K562 (cell line): ENCODE data around the gene HTR3E. TPM values are rescaled to one million over a fixed set of nuclear protein-coding genes. Genes with fewer than 3 reads are reported as not detected.

ENCODE experiments used
- CBFA2T2 ChIP-seq: fragments of 450-650 bp; conservative IDR thresholded peaks from 2 replicates; pipeline ENCODE4 v1.6.1; 2017; ENCODE audit warnings: mild to moderate bottlenecking
- DMBX1 ChIP-seq: fragments of 250-450 bp; sonication (Bioruptor Pico); IDR thresholded peaks from 2 replicates; pipeline ENCODE4 v1.8.0; 2022; ENCODE audit warnings: inconsistent platforms, mild to moderate bottlenecking, moderate library complexity, borderline replicate concordance
- FOXA1 ChIP-seq: fragments of 450-650 bp; IDR thresholded peaks from 2 replicates; pipeline ENCODE4 v1.6.1; 2016; ENCODE audit warnings: mild to moderate bottlenecking, borderline replicate concordance
- GATAD2B ChIP-seq: fragments of 450-650 bp; IDR thresholded peaks from 2 replicates; pipeline ENCODE4 v1.6.1; 2017; ENCODE audit warnings: mild to moderate bottlenecking, borderline replicate concordance
- HOXB6 ChIP-seq: fragments of 250-450 bp; sonication (Bioruptor Pico); IDR thresholded peaks from 2 replicates; pipeline ENCODE4 v1.5.1; 2022; ENCODE audit warnings: mild to moderate bottlenecking, borderline replicate concordance
- ILK ChIP-seq: fragments of 450-650 bp; IDR thresholded peaks from 2 replicates; pipeline ENCODE4 v1.6.1; 2016; ENCODE audit warnings: missing genetic modification characterization, low read depth, mild to moderate bottlenecking, missing compliant biosample characterization, moderate library complexity, borderline replicate concordance
- KHSRP ChIP-seq: fragments of 450-650 bp; IDR thresholded peaks from 2 replicates; pipeline ENCODE4 v1.6.1; 2017
- KLF1 ChIP-seq: fragments of 450-650 bp; IDR thresholded peaks from 2 replicates; pipeline ENCODE4 v1.6.1; 2016; ENCODE audit warnings: missing genetic modification characterization, missing compliant biosample characterization
- LEF1 ChIP-seq: fragments of 450-650 bp; IDR thresholded peaks from 2 replicates; pipeline ENCODE4 v1.6.1; 2016; ENCODE audit warnings: mild to moderate bottlenecking
- PML ChIP-seq: IDR thresholded peaks from 2 replicates; pipeline ENCODE4 v1.6.1; 2012; ENCODE audit warnings: low read length, inconsistent platforms
- RBFOX2 ChIP-seq: fragments of 200-400 bp; formaldehyde crosslinking; IDR thresholded peaks from 2 replicates; pipeline ENCODE4 v1.6.1; 2017; ENCODE audit warnings: low read depth, mild to moderate bottlenecking, low read length, moderate library complexity
- RBM22 ChIP-seq: fragments of 200-400 bp; formaldehyde crosslinking; IDR thresholded peaks from 2 replicates; pipeline ENCODE4 v1.6.1; 2018; ENCODE audit warnings: low read length, low read depth; ENCODE audit not compliant: poor library complexity, severe bottlenecking
- SMARCC2 ChIP-seq: fragments of 450-650 bp; IDR thresholded peaks from 2 replicates; pipeline ENCODE4 v1.6.1; 2017; ENCODE audit warnings: antibody characterized with exemption, moderate library complexity, mild to moderate bottlenecking, low read depth
- TRIM28 ChIP-seq: fragments of 450-650 bp; IDR thresholded peaks from 2 replicates; pipeline ENCODE4 v1.6.1; 2017
- polyA plus RNA-seq, 8 experiments: library from polyadenylated mRNA; depleted of rRNA in 4 of 8; stranded (reverse) in 5 of 8; unstranded in 3 of 8; fragments of >200 nt; fragmentation: Nextera tagmentation in 2 of 8; fragmentation: Illumina TruSeq in 1 of 8; extraction: Ambion mirVana in 2 of 8; extraction: Trizol in 1 of 8; gene quantifications; 2 replicates each; pipeline versions ENCODE4 v1.2.1 to v1.2.3, GENCODE V29; 2011 to 2014; ENCODE audit warnings: inconsistent platforms in 1 of 8, missing spikeins in 1 of 8
- total RNA-seq, 7 experiments: library from RNA; depleted of rRNA in 6 of 7; stranded (reverse); fragments of >200 nt in 6 of 7; fragmentation: Illumina TruSeq in 2 of 7; extraction: Trizol in 2 of 7; gene quantifications; 2 replicates each; pipeline versions ENCODE4 v1.2.1 to v1.2.3, GENCODE V29; 2011 to 2021; ENCODE audit warnings: low replicate concordance in 1 of 7
- TF ChIP-seq, protein P1 (sequence below): fragments of 200-800 bp; sonication (Bioruptor generic); IDR thresholded peaks from 2 replicates; pipeline ENCODE4 v1.6.1; 2017; ENCODE audit warnings: missing genetic modification characterization, missing compliant biosample characterization
- TF ChIP-seq, protein P2 (sequence below): sonication (generic); formaldehyde crosslinking; IDR thresholded peaks from 2 replicates; pipeline ENCODE4 v1.9.0; 2022; ENCODE audit warnings: mild to moderate bottlenecking, missing genetic modification reagents
- TF ChIP-seq, protein P3 (sequence below): sonication (generic); formaldehyde crosslinking; IDR thresholded peaks from 2 replicates; pipeline ENCODE4 v1.8.0; 2022; ENCODE audit warnings: missing genetic modification reagents, mild to moderate bottlenecking, moderate library complexity, borderline replicate concordance
- TF ChIP-seq, protein P4 (sequence below): fragments of 450-650 bp; IDR thresholded peaks from 2 replicates; pipeline ENCODE4 v1.6.1; 2017; ENCODE audit warnings: antibody characterized with exemption, mild to moderate bottlenecking
- TF ChIP-seq, protein P5 (sequence below): fragments of 250-450 bp; sonication (Bioruptor Pico); IDR thresholded peaks from 2 replicates; pipeline ENCODE4 v1.5.0; 2022; ENCODE audit warnings: mild to moderate bottlenecking

HTR3E gene
- total and polyA plus RNA-seq, 9 of the 15 experiments (the other 6 are each of a cell fraction or from before 2014, with no cell fraction given) = not detected

DNA sequence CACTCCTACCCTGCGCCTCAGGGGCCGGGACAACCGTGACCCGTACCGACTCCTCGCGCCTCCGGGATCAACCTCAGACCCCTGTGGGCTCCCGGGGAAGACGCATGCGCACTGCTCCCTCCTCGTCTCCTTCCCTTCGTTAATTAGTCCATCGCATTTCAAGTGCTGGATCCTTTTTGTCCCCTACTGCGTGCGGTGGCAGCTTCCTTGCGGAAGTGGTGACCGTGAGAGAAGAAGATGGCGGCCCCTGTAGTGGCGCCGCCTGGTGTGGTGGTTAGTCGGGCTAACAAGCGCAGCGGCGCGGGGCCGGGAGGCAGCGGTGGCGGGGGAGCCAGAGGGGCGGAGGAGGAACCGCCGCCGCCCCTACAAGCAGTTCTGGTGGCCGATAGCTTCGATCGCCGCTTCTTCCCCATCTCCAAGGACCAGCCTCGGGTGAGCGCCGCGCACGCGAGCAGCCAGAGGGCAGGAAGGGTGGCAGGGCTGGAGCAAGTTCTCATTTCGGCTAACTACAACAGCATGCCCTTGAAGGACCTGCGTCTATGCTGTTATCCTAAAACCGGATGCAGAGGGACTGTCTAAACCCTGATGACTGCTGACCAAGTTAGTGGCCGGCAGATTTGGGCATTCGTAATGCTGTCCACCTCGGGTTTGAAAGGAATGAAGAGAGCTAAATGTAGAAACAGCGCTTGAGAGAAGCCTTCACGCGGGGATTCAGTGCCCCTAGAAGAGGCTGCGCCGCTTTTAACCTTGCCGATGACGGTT lies 38.5 kb downstream of the HTR3E start, which contains the start of gene EIF2B5 (continued):
- TF ChIP-seq, protein P1, sequence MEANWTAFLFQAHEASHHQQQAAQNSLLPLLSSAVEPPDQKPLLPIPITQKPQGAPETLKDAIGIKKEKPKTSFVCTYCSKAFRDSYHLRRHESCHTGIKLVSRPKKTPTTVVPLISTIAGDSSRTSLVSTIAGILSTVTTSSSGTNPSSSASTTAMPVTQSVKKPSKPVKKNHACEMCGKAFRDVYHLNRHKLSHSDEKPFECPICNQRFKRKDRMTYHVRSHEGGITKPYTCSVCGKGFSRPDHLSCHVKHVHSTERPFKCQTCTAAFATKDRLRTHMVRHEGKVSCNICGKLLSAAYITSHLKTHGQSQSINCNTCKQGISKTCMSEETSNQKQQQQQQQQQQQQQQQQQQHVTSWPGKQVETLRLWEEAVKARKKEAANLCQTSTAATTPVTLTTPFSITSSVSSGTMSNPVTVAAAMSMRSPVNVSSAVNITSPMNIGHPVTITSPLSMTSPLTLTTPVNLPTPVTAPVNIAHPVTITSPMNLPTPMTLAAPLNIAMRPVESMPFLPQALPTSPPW = peak; percentile 65; the same call in 1 of the 2 replicates
- TF ChIP-seq SMARCC2 (no peak), RBM22 (no peak), RBFOX2 (peak; percentile 97), TRIM28 (no peak), FOXA1 (no peak), PML (peak; percentile 23; the same call in 1 of the 2 replicates), DMBX1 (CRISPR knock-in tag) (no peak), CBFA2T2 (no peak), ILK (tag) (no peak), KHSRP (no peak), HOXB6 (CRISPR knock-in tag) (no peak), KLF1 (tag) (peak; percentile 70; the same call in 1 of the 2 replicates), GATAD2B (peak; percentile 86), LEF1 (peak; percentile 45; the same call in 1 of the 2 replicates)
- TF ChIP-seq, protein P2, sequence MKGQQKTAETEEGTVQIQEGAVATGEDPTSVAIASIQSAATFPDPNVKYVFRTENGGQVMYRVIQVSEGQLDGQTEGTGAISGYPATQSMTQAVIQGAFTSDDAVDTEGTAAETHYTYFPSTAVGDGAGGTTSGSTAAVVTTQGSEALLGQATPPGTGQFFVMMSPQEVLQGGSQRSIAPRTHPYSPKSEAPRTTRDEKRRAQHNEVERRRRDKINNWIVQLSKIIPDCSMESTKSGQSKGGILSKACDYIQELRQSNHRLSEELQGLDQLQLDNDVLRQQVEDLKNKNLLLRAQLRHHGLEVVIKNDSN (CRISPR knock-in tag) = no peak
- TF ChIP-seq, protein P3, sequence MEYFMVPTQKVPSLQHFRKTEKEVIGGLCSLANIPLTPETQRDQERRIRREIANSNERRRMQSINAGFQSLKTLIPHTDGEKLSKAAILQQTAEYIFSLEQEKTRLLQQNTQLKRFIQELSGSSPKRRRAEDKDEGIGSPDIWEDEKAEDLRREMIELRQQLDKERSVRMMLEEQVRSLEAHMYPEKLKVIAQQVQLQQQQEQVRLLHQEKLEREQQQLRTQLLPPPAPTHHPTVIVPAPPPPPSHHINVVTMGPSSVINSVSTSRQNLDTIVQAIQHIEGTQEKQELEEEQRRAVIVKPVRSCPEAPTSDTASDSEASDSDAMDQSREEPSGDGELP (CRISPR knock-in tag) = peak; percentile 85
- TF ChIP-seq, protein P4, sequence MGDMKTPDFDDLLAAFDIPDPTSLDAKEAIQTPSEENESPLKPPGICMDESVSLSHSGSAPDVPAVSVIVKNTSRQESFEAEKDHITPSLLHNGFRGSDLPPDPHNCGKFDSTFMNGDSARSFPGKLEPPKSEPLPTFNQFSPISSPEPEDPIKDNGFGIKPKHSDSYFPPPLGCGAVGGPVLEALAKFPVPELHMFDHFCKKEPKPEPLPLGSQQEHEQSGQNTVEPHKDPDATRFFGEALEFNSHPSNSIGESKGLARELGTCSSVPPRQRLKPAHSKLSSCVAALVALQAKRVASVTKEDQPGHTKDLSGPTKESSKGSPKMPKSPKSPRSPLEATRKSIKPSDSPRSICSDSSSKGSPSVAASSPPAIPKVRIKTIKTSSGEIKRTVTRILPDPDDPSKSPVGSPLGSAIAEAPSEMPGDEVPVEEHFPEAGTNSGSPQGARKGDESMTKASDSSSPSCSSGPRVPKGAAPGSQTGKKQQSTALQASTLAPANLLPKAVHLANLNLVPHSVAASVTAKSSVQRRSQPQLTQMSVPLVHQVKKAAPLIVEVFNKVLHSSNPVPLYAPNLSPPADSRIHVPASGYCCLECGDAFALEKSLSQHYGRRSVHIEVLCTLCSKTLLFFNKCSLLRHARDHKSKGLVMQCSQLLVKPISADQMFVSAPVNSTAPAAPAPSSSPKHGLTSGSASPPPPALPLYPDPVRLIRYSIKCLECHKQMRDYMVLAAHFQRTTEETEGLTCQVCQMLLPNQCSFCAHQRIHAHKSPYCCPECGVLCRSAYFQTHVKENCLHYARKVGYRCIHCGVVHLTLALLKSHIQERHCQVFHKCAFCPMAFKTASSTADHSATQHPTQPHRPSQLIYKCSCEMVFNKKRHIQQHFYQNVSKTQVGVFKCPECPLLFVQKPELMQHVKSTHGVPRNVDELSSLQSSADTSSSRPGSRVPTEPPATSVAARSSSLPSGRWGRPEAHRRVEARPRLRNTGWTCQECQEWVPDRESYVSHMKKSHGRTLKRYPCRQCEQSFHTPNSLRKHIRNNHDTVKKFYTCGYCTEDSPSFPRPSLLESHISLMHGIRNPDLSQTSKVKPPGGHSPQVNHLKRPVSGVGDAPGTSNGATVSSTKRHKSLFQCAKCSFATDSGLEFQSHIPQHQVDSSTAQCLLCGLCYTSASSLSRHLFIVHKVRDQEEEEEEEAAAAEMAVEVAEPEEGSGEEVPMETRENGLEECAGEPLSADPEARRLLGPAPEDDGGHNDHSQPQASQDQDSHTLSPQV = no peak
- TF ChIP-seq, protein P5, sequence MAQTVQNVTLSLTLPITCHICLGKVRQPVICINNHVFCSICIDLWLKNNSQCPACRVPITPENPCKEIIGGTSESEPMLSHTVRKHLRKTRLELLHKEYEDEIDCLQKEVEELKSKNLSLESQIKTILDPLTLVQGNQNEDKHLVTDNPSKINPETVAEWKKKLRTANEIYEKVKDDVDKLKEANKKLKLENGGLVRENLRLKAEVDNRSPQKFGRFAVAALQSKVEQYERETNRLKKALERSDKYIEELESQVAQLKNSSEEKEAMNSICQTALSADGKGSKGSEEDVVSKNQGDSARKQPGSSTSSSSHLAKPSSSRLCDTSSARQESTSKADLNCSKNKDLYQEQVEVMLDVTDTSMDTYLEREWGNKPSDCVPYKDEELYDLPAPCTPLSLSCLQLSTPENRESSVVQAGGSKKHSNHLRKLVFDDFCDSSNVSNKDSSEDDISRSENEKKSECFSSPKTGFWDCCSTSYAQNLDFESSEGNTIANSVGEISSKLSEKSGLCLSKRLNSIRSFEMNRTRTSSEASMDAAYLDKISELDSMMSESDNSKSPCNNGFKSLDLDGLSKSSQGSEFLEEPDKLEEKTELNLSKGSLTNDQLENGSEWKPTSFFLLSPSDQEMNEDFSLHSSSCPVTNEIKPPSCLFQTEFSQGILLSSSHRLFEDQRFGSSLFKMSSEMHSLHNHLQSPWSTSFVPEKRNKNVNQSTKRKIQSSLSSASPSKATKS = no peak
